HG03342 (cell line): Measurements from ENCODE around the gene SOCS6.

ENCODE experiments used
- ATAC-seq: cut with Tn5 transposase; IDR thresholded peaks from one replicate; pipeline ENCODE4 v1.9.1; 2021; ENCODE audit warnings: mild to moderate bottlenecking, moderate library complexity; ENCODE audit not compliant: unreplicated experiment

Gene SOCS6

GRCh38 chr18:70288171-70288850, 534 bp upstream of the SOCS6 start:
- ATAC-seq: peak; percentile 20

GRCh38 chr18:70289351-70290312, 787 bp downstream of the SOCS6 start:
- ATAC-seq: peak; percentile 36

GRCh38 chr18:70290482-70291294, 1.8 kb downstream of the SOCS6 start:
- no peak for ATAC-seq

GRCh38 chr18:70291295-70291574, 2.4 kb downstream of the SOCS6 start:
- ATAC-seq: no peak

GRCh38 chr18:70292628-70293027, 3.8 kb downstream of the SOCS6 start:
- no peak for ATAC-seq

- no peak for ATAC-seq
Observed at GRCh38 chr18:70293166-70293565, 4.3 kb downstream of the SOCS6 start.

- no peak for ATAC-seq
Observed at GRCh38 chr18:70294471-70295191, 5.8 kb downstream of the SOCS6 start.

- no peak for ATAC-seq
Observed at GRCh38 chr18:70295192-70296188, 6.6 kb downstream of the SOCS6 start.

- no peak for ATAC-seq
Observed at GRCh38 chr18:70296289-70296688, 7.4 kb downstream of the SOCS6 start.

- ATAC-seq: no peak
Observed at GRCh38 chr18:70296781-70297180, 7.9 kb downstream of the SOCS6 start.

GRCh38 chr18:70299393-70299792, 10.5 kb downstream of the SOCS6 start:
- no peak for ATAC-seq

- no peak for ATAC-seq
Observed at GRCh38 chr18:70301667-70302066, 12.8 kb downstream of the SOCS6 start.

GRCh38 chr18:70308555-70309294, 19.9 kb downstream of the SOCS6 start:
- ATAC-seq: no peak

GRCh38 chr18:70310560-70311320, 21.9 kb downstream of the SOCS6 start:
- ATAC-seq: no peak

- no peak for ATAC-seq
Observed at GRCh38 chr18:70311726-70312125, 22.9 kb downstream of the SOCS6 start.

- ATAC-seq: no peak
Observed at GRCh38 chr18:70313640-70314039, 24.8 kb downstream of the SOCS6 start.

- ATAC-seq: no peak
Observed at GRCh38 chr18:70314151-70314782, 25.4 kb downstream of the SOCS6 start.

GRCh38 chr18:70319187-70319586, 30.3 kb downstream of the SOCS6 start:
- ATAC-seq: no peak
